Measurements from ENCODE around the gene DUSP22. TPM values are rescaled to one million over a fixed set of nuclear protein-coding genes. Genes with fewer than 3 reads are reported as not detected.

Gene DUSP22
- total RNA-seq, 2 experiments from 2014 or later: 35.3 to 36.7 TPM

GRCh38 chr6:378090-378957 lies 86.0 kb downstream of the DUSP22 start:
- no peak overlapping the region for H3K27ac Mint-ChIP-seq
- no peak overlapping the region for H3K4me3 Mint-ChIP-seq
- no peaks in the 10 kb centered on the region for H3K9me3 Mint-ChIP-seq
- H3K4me1 Mint-ChIP-seq: peaks cover 12% of the 10 kb centered on the region
- CTCF ChIA-PET: interaction anchor here (0.8 to 1.8 kb wide), 2 partner anchors 13 to 190 kb away, joined by 3 to 4 read pairs; partner anchors contain the start of gene IRF4
- POLR2A ChIA-PET: no interaction called here
- H3K27me3 Mint-ChIP-seq: peaks cover 11% of the 10 kb centered on the region
- no peaks in the 10 kb centered on the region for H3K36me3 Mint-ChIP-seq (ENCODE audit: low read depth)
- no peak for DNase-seq

DNA sequence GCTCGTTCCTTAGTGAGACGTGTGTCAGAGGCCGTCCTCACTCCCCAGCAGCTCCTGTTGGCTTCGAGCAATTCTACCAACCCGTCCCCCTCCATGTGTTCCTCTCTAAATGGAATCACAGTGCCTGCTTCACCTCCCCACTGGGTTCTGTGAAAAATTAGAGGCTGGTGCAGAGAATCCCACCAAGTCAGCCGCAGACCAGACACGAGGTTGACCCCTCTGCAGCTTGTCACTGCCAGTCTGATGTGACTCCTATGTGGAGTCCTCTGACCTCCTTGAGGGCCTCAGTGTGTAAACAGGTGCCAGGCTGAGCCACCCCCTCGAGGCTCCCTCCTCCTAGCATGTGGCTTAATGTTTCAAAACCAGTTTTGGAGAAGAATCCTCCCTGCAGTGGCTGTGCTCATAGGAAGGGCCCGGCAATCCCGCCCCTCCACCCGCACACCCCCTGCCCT lies 86.7 kb downstream of the DUSP22 start:
- POLR2A ChIA-PET: no interaction called here
- peaks cover 12% of the 10 kb centered on the region for H3K4me1 Mint-ChIP-seq
- no peak overlapping the region for H3K4me3 Mint-ChIP-seq
- H3K36me3 Mint-ChIP-seq (ENCODE audit: low read depth): no peaks in the 10 kb centered on the region
- CTCF ChIA-PET: interaction anchor here (1.8 kb wide), 1 partner anchor 190 kb away, joined by 4 read pairs; no protein-coding TSS in a partner anchor
- no peaks in the 10 kb centered on the region for H3K9me3 Mint-ChIP-seq
- H3K27me3 Mint-ChIP-seq: peaks cover 7% of the 10 kb centered on the region
- no peak for DNase-seq
- no peak overlapping the region for H3K27ac Mint-ChIP-seq

DNA sequence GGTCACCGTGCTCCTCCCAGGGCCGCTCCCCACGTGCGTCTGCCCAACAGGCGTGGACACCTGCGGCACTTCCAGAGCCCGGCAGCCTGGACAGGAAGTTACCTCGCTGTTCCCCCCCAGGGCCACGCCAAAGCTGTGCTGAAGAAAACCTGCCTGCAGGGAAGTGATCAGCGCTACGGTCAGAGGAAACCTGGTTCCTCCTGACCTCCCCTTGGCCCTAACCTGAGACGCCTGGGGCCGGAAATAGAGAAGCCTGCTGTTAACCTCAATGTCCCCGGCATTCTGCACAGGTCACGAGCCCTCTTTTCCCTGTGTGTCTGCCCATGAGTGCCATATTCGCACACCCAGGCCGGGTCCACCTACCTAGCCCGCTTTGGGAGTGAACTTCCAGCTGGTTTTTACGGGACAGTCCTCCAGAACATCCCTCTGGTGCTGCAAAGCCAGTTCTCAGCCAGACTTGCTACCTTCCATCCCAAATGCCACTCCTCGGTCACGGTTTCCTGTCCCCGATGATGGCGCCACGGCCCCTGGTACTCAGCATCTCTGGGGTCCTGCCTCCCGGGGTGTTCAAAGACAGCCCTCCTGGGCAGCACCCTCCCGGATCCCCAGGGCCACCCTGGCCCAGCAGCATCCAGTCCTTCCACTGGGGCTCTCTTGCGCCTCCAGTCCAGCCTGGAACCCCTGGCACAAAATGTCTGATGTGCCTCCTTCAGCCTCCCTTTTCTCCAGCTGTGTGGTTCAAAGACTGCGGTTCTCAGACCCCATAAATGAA lies 87.3 kb downstream of the DUSP22 start:
- Mint-ChIP-seq H3K36me3 (ENCODE audit: low read depth) (no peaks in the 10 kb centered on the region), H3K9me3 (no peaks in the 10 kb centered on the region), H3K27ac (no peak overlapping the region), H3K4me1 (peaks cover 12% of the 10 kb centered on the region), H3K4me3 (no peak overlapping the region), H3K27me3 (peaks cover 7% of the 10 kb centered on the region)
- ChIA-PET CTCF (interaction anchor here (0.8 to 1.8 kb wide), 3 partner anchors 12 to 191 kb away, joined by 3 to 4 read pairs (median 4); partner anchors contain the start of gene IRF4), POLR2A (no interaction called here)
- DNase-seq: no peak

GRCh38 chr6:380234-381218 lies 88.2 kb downstream of the DUSP22 start:
- peaks cover 12% of the 10 kb centered on the region for H3K4me1 Mint-ChIP-seq
- peaks cover 4% of the 10 kb centered on the region for H3K27me3 Mint-ChIP-seq
- CTCF ChIA-PET: interaction anchor here (0.8 to 1.8 kb wide), 3 partner anchors 11 to 192 kb away, joined by 3 to 4 read pairs (median 4); partner anchors contain the start of gene IRF4
- POLR2A ChIA-PET: no interaction called here
- H3K27ac Mint-ChIP-seq: no peak overlapping the region
- no peaks in the 10 kb centered on the region for H3K9me3 Mint-ChIP-seq
- DNase-seq: no peak
- no peak overlapping the region for H3K4me3 Mint-ChIP-seq
- H3K36me3 Mint-ChIP-seq (ENCODE audit: low read depth): no peaks in the 10 kb centered on the region

DNA sequence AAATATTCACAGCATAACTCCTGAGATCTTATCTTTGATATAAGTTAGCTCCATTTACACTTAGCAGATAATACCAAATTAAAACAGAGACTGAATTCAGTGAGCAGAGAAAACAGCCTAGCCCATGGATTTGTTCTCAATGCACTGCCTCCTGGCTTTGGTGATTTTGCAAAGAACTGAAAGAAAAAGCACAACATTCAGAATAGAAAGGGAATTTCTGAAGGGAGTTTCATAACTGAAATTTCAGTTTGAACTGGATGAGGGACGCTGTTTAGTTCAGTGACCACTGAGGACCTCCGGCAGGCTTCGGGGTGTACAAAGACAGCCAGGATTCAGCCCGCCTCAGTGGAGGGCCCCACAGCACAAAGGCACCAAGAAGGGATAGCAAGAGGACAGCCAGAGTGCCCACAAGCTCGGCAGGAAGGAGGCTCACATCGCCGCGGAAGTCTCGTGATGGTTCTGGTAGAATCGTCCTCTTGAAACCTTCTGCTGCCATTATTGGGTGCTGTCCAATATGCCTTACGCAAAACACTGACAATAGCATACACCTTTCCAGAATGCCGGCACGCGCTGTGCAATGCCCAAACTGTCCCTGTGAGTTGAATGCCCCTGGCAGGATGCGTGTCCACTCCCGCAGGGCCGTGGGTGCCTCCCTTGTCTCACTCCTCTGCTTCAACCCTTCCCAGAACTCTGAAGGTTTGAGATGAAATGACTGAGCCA lies 89.6 kb downstream of the DUSP22 start:
- H3K36me3 Mint-ChIP-seq (ENCODE audit: low read depth): no peaks in the 10 kb centered on the region
- peaks cover 11% of the 10 kb centered on the region for H3K4me1 Mint-ChIP-seq
- no peak for DNase-seq
- peaks cover 3% of the 10 kb centered on the region for H3K27me3 Mint-ChIP-seq
- no peak overlapping the region for H3K27ac Mint-ChIP-seq
- H3K9me3 Mint-ChIP-seq: no peaks in the 10 kb centered on the region
- no peak overlapping the region for H3K4me3 Mint-ChIP-seq
- CTCF ChIA-PET: interaction anchor here (1.0 to 2.1 kb wide), 2 partner anchors 10 kb away, joined by 3 to 8 read pairs; partner anchors contain the start of gene IRF4
- POLR2A ChIA-PET: no interaction called here

DNA sequence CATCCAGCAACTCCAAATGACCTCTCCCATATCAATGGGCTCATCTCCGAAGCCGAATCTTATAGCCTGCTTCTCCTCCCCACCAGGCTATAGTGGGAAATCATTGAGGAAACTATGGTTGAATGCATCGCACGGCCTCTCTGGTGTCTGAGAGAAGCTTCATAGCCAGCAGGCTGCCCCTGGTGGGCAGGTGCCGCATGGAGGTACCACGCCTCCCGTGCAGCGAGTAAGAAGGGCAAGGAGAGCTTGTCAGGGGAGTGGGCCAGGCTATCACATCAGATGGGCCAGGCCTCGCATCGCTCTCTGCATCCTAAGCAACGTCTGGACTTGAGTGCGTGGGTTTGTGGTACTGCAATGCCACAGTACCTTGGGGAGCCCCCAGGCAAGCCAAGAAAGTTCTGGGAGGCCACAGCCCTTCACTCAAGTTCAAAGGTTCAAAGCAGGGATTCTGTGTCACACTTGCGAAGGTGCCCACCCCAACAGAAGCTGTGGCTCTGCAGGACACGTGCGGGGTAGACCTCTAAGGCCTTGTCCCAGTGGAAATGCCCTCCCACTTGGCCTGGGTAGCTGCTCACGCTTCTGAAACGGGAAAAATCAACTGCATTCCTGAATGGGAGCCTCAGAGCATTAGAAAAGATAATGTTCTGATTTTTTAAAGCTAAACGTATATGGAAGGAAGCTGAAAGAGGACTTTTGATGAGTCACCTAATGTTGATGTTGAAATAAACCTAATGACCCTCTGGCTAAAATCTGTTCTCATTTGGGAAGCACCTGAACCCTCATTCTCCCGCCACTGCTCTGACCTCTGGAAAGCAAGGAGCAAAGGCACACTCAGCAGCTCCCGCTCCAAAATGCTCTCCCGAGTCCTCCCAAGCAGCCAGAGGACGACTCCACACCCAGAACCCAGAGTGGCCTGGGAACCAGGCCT lies 90.9 kb downstream of the DUSP22 start:
- CTCF ChIA-PET: interaction anchor here (0.6 to 2.1 kb wide), 4 partner anchors 8 to 168 kb away, joined by 3 to 8 read pairs (median 4); partner anchors contain the start of gene IRF4

GRCh38 chr6:383856-384255 lies 91.6 kb downstream of the DUSP22 start:
- CTCF ChIA-PET: interaction anchor here (1.0 to 2.1 kb wide), 2 partner anchors 8 to 167 kb away, joined by 3 to 8 read pairs; partner anchors contain the start of gene IRF4
- POLR2A ChIA-PET: no interaction called here

More for the DNA sequence above, 90.9 kb downstream of the DUSP22 start:
- POLR2A ChIA-PET: no interaction called here
- no peak for DNase-seq
- Mint-ChIP-seq H3K4me1 (peaks cover 8% of the 10 kb centered on the region), H3K9me3 (no peaks in the 10 kb centered on the region), H3K27ac (no peak overlapping the region), H3K36me3 (ENCODE audit: low read depth) (no peaks in the 10 kb centered on the region), H3K27me3 (peaks cover 3% of the 10 kb centered on the region), H3K4me3 (no peak overlapping the region)

DNA sequence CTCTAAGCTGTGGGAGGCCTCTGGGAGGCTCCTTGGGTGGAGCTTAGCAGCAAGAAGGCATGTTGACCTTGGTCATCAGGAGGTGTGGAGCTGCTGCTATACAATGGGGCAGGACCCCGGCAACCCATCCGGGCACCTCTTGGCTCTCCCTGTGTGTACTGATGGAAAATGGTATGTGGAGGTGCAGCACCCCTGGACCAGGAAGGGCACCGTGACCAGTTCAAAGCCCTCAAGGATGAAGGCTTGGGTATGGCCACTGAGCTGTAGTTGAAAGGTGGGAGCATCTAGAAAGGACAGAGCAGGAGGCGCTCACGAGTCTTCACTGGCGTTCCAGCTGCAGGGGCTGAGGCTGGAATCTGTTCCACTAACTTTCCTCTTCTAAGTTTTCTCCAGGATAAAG lies 92.6 kb downstream of the DUSP22 start:
- CTCF ChIA-PET: interaction anchor here (1.1 to 1.6 kb wide), 2 partner anchors 23 to 207 kb away, joined by 3 read pairs; no protein-coding TSS in a partner anchor
- Mint-ChIP-seq H3K9me3 (no peaks in the 10 kb centered on the region), H3K4me1 (peaks cover 18% of the 10 kb centered on the region), H3K27ac (no peak overlapping the region), H3K4me3 (no peak overlapping the region), H3K36me3 (ENCODE audit: low read depth) (no peaks in the 10 kb centered on the region), H3K27me3 (peaks cover 3% of the 10 kb centered on the region)
- no peak for DNase-seq
- POLR2A ChIA-PET: no interaction called here

More at GRCh38 chr6:383856-384255, 91.6 kb downstream of the DUSP22 start:
- H3K9me3 Mint-ChIP-seq: no peaks in the 10 kb centered on the region
- peaks cover 13% of the 10 kb centered on the region for H3K4me1 Mint-ChIP-seq
- DNase-seq: no peak
- H3K4me3 Mint-ChIP-seq: no peak overlapping the region
- H3K27ac Mint-ChIP-seq: no peak overlapping the region
- H3K36me3 Mint-ChIP-seq (ENCODE audit: low read depth): no peaks in the 10 kb centered on the region
- H3K27me3 Mint-ChIP-seq: peaks cover 3% of the 10 kb centered on the region

- no peak overlapping the region for H3K4me3 Mint-ChIP-seq
- no peak overlapping the region for H3K27ac Mint-ChIP-seq
- H3K36me3 Mint-ChIP-seq (ENCODE audit: low read depth): no peaks in the 10 kb centered on the region
- H3K4me1 Mint-ChIP-seq: peaks cover 22% of the 10 kb centered on the region
- ChIA-PET POLR2A (no interaction called here), CTCF (interaction anchor here (1.1 to 1.6 kb wide), 3 partner anchors 18 to 206 kb away, joined by 3 read pairs; no protein-coding TSS in a partner anchor)
- no peak for DNase-seq
- H3K9me3 Mint-ChIP-seq: no peaks in the 10 kb centered on the region
- H3K27me3 Mint-ChIP-seq: no peaks in the 10 kb centered on the region
These were observed 93.3 kb downstream of the DUSP22 start for GRCh38 chr6:385614-386013.

DNA sequence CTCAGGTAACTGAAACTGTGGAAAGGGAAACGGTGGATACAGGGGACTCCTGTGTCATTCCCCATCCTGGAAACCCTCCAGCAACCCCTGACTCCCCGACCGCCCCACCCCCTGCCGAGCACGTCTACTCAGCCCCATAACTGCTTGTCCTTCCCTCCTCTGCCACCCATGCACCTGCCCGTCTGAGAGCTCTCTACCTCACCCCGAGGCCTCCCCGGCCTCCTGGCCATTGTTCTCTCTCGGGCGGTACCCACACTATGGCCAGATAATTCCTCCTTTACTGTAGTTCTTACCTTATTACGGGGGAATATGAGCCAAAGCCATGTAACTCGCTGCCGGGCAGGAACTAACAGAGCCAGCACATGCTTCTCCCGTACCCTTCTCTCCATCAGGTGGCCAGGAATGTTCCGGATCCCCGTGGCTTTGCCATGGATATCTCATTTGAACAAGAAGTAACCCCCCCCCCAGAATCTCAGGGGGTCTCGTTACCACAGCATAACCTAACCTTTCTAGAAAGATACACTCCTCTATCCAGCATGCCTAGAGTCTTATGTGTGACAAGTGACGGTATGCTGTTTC lies 94.5 kb downstream of the DUSP22 start:
- no peak overlapping the region for H3K27ac Mint-ChIP-seq
- CTCF ChIA-PET: interaction anchor here (1.0 to 1.5 kb wide), 3 partner anchors 17 to 238 kb away, joined by 3 to 4 read pairs (median 3); no protein-coding TSS in a partner anchor
- no peak for DNase-seq
- H3K4me3 Mint-ChIP-seq: no peak overlapping the region
- no peaks in the 10 kb centered on the region for H3K9me3 Mint-ChIP-seq
- POLR2A ChIA-PET: no interaction called here
- H3K4me1 Mint-ChIP-seq: peaks cover 28% of the 10 kb centered on the region
- H3K27me3 Mint-ChIP-seq: no peaks in the 10 kb centered on the region
- peaks cover 2% of the 10 kb centered on the region for H3K36me3 Mint-ChIP-seq (ENCODE audit: low read depth)

Data from activated CD4-positive, alpha-beta T cell treated with anti-CD3 and anti-CD28 coated beads, Interleukin-2, amount 10 ng/mL, durations not matched to agents 7 days and 5 days (primary cell).